ENCODE results near the gene TMEM255B.

TMEM255B gene

GRCh38 chr13:113769881-113770280 lies 10.9 kb downstream of the TMEM255B start:
- H3K23ac ChIP-seq (ENCODE audit: low read length in 2 of 2): no peak overlapping the region
- 85% methylated on average over 13 of the region's 13 CpGs for WGBS
- H3K9ac ChIP-seq (ENCODE audit: low read length): no peak overlapping the region
- H2BK5ac ChIP-seq (ENCODE audit: low read depth, low read length, poor library complexity, severe bottlenecking): no peak overlapping the region
- H3K4me3 ChIP-seq (ENCODE audit: insufficient read depth in 1 of 2, low read depth in 1 of 2, low read length in 2 of 2): no peak overlapping the region
- H2BK12ac ChIP-seq (ENCODE audit: low read length in 2 of 2): no peak overlapping the region
- no peak overlapping the region for H3K4ac ChIP-seq (ENCODE audit: low read depth in 1 of 2, low read length in 2 of 2)
- no peak overlapping the region for H2BK120ac ChIP-seq (ENCODE audit: low read depth, low read length)
- no peak overlapping the region for H3K4me2 ChIP-seq (ENCODE audit: low read length, poor library complexity, severe bottlenecking)
- no peak overlapping the region for H4K91ac ChIP-seq (ENCODE audit: low read length)
- no peak overlapping the region for H2AFZ ChIP-seq (ENCODE audit: low read depth, low read length)
- H2AK5ac ChIP-seq (ENCODE audit: low read length, severe bottlenecking): no peak overlapping the region
- peaks cover 10% of the 10 kb centered on the region for H3K9me3 ChIP-seq (ENCODE audit: control insufficient read depth, low read length)
- H3K27me3 ChIP-seq (ENCODE audit: control insufficient read depth in 1 of 2, insufficient read depth in 1 of 2, low read length in 2 of 2): no peaks in the 10 kb centered on the region
- H3K18ac ChIP-seq (ENCODE audit: low read depth in 1 of 2, low read length in 2 of 2): no peak overlapping the region
- no peak overlapping the region for H3K27ac ChIP-seq (ENCODE audit: low read length, poor library complexity, severe bottlenecking)
- peaks cover 8 to 10% of the 10 kb centered on the region in 2 experiments for H3K36me3 ChIP-seq (ENCODE audit: control insufficient read depth in 1 of 2, insufficient read depth in 2 of 2, low read depth in 1 of 2, low read length in 2 of 2)
- no peak overlapping the region for H3K14ac ChIP-seq (ENCODE audit: low read length in 2 of 2)
- peaks cover 17% of the 10 kb centered on the region for H3K4me1 ChIP-seq (ENCODE audit: control insufficient read depth, insufficient read depth, low read depth, low read length)
- no peaks in the 10 kb centered on the region for H3K79me1 ChIP-seq (replicated peaks; ENCODE audit: low read length, poor library complexity, severe bottlenecking)
- H4K8ac ChIP-seq (ENCODE audit: low read length): no peak overlapping the region
- DNase-seq: no peak
- no peak overlapping the region for H2BK15ac ChIP-seq (ENCODE audit: low read depth, poor library complexity, severe bottlenecking)

- Histone ChIP-seq H4K91ac (ENCODE audit: low read length) (no peak overlapping the region), H3K27me3 (ENCODE audit: control insufficient read depth in 1 of 2, insufficient read depth in 1 of 2, low read length in 2 of 2) (no peaks in the 10 kb centered on the region), H3K36me3 (ENCODE audit: control insufficient read depth in 1 of 2, insufficient read depth in 2 of 2, low read depth in 1 of 2, low read length in 2 of 2) (peaks cover 8 to 10% of the 10 kb centered on the region in 2 experiments), H3K79me1 (replicated peaks; ENCODE audit: low read length, poor library complexity, severe bottlenecking) (no peaks in the 10 kb centered on the region), H2BK120ac (ENCODE audit: low read depth, low read length) (no peak overlapping the region), H3K9ac (ENCODE audit: low read length) (no peak overlapping the region), H2BK12ac (ENCODE audit: low read length in 2 of 2) (no peak overlapping the region), H2AFZ (ENCODE audit: low read depth, low read length) (no peak overlapping the region), H2AK5ac (ENCODE audit: low read length, severe bottlenecking) (no peak overlapping the region), H3K4ac (ENCODE audit: low read depth in 1 of 2, low read length in 2 of 2) (no peak overlapping the region), H3K14ac (ENCODE audit: low read length in 2 of 2) (no peak overlapping the region), H2BK15ac (ENCODE audit: low read depth, poor library complexity, severe bottlenecking) (no peak overlapping the region), H3K9me3 (ENCODE audit: control insufficient read depth, low read length) (peaks cover 10% of the 10 kb centered on the region), H3K23ac (ENCODE audit: low read length in 2 of 2) (no peak overlapping the region), H3K18ac (ENCODE audit: low read depth in 1 of 2, low read length in 2 of 2) (no peak overlapping the region), H3K27ac (ENCODE audit: low read length, poor library complexity, severe bottlenecking) (no peak overlapping the region), H2BK5ac (ENCODE audit: low read depth, low read length, poor library complexity, severe bottlenecking) (no peak overlapping the region), H3K4me2 (ENCODE audit: low read length, poor library complexity, severe bottlenecking) (no peak overlapping the region), H4K8ac (ENCODE audit: low read length) (no peak overlapping the region), H3K4me1 (ENCODE audit: control insufficient read depth, insufficient read depth, low read depth, low read length) (peaks cover 18% of the 10 kb centered on the region), H3K4me3 (ENCODE audit: insufficient read depth in 1 of 2, low read depth in 1 of 2, low read length in 2 of 2) (no peak overlapping the region)
- DNase-seq: no peak
- WGBS: 87% methylated on average over 8 of the region's 8 CpGs
Observed at GRCh38 chr13:113770441-113770840, 11.4 kb downstream of the TMEM255B start.

- no peak overlapping the region for H3K23ac ChIP-seq (ENCODE audit: low read length in 2 of 2)
- H2BK15ac ChIP-seq (ENCODE audit: low read depth, poor library complexity, severe bottlenecking): no peak overlapping the region
- H4K91ac ChIP-seq (ENCODE audit: low read length): no peak overlapping the region
- peaks cover 8% of the 10 kb centered on the region in 2 experiments for H3K36me3 ChIP-seq (ENCODE audit: control insufficient read depth in 1 of 2, insufficient read depth in 2 of 2, low read depth in 1 of 2, low read length in 2 of 2)
- H3K27me3 ChIP-seq (ENCODE audit: control insufficient read depth in 1 of 2, insufficient read depth in 1 of 2, low read length in 2 of 2): no peaks in the 10 kb centered on the region
- H2AK5ac ChIP-seq (ENCODE audit: low read length, severe bottlenecking): no peak overlapping the region
- H3K9me3 ChIP-seq (ENCODE audit: control insufficient read depth, low read length): peaks cover 10% of the 10 kb centered on the region
- no peak for DNase-seq
- no peak overlapping the region for H3K18ac ChIP-seq (ENCODE audit: low read depth in 1 of 2, low read length in 2 of 2)
- no peak overlapping the region for H4K8ac ChIP-seq (ENCODE audit: low read length)
- H3K14ac ChIP-seq (ENCODE audit: low read length in 2 of 2): no peak overlapping the region
- no peak overlapping the region for H3K4ac ChIP-seq (ENCODE audit: low read depth in 1 of 2, low read length in 2 of 2)
- no peak overlapping the region for H3K9ac ChIP-seq (ENCODE audit: low read length)
- no peak overlapping the region for H2BK120ac ChIP-seq (ENCODE audit: low read depth, low read length)
- H3K27ac ChIP-seq (ENCODE audit: low read length, poor library complexity, severe bottlenecking): no peak overlapping the region
- H3K4me1 ChIP-seq (ENCODE audit: control insufficient read depth, insufficient read depth, low read depth, low read length): peaks cover 18% of the 10 kb centered on the region
- H3K79me1 ChIP-seq (replicated peaks; ENCODE audit: low read length, poor library complexity, severe bottlenecking): no peaks in the 10 kb centered on the region
- H3K4me3 ChIP-seq (ENCODE audit: insufficient read depth in 1 of 2, low read depth in 1 of 2, low read length in 2 of 2): no peak overlapping the region
- H2BK5ac ChIP-seq (ENCODE audit: low read depth, low read length, poor library complexity, severe bottlenecking): no peak overlapping the region
- no peak overlapping the region for H3K4me2 ChIP-seq (ENCODE audit: low read length, poor library complexity, severe bottlenecking)
- no peak overlapping the region for H2AFZ ChIP-seq (ENCODE audit: low read depth, low read length)
- H2BK12ac ChIP-seq (ENCODE audit: low read length in 2 of 2): no peak overlapping the region
- 89% methylated on average over 4 of the region's 5 CpGs for WGBS
Observed at GRCh38 chr13:113770937-113771336, 11.9 kb downstream of the TMEM255B start.

GRCh38 chr13:113771709-113772331 lies 12.8 kb downstream of the TMEM255B start:
- H4K91ac ChIP-seq (ENCODE audit: low read length): no peak overlapping the region
- no peak overlapping the region for H3K9ac ChIP-seq (ENCODE audit: low read length)
- H4K8ac ChIP-seq (ENCODE audit: low read length): no peak overlapping the region
- no peak overlapping the region for H2BK15ac ChIP-seq (ENCODE audit: low read depth, poor library complexity, severe bottlenecking)
- H3K9me3 ChIP-seq (ENCODE audit: control insufficient read depth, low read length): peaks cover 10% of the 10 kb centered on the region
- 41% methylated on average over 2 of the region's 4 CpGs for WGBS
- no peak overlapping the region for H3K27ac ChIP-seq (ENCODE audit: low read length, poor library complexity, severe bottlenecking)
- no peak overlapping the region for H2BK120ac ChIP-seq (ENCODE audit: low read depth, low read length)
- H3K36me3 ChIP-seq (ENCODE audit: control insufficient read depth in 1 of 2, insufficient read depth in 2 of 2, low read depth in 1 of 2, low read length in 2 of 2): peaks cover 5 to 8% of the 10 kb centered on the region in 2 experiments
- peak overlapping the region in 1 of 2 experiments; percentile 19 for H3K4me3 ChIP-seq (ENCODE audit: insufficient read depth in 1 of 2, low read depth in 1 of 2, low read length in 2 of 2)
- H3K23ac ChIP-seq (ENCODE audit: low read length in 2 of 2): no peak overlapping the region
- H3K79me1 ChIP-seq (replicated peaks; ENCODE audit: low read length, poor library complexity, severe bottlenecking): no peaks in the 10 kb centered on the region
- H3K14ac ChIP-seq (ENCODE audit: low read length in 2 of 2): no peak overlapping the region
- no peak overlapping the region for H2AFZ ChIP-seq (ENCODE audit: low read depth, low read length)
- H3K18ac ChIP-seq (ENCODE audit: low read depth in 1 of 2, low read length in 2 of 2): no peak overlapping the region
- no peak for DNase-seq
- peaks cover 18% of the 10 kb centered on the region for H3K4me1 ChIP-seq (ENCODE audit: control insufficient read depth, insufficient read depth, low read depth, low read length)
- H2BK5ac ChIP-seq (ENCODE audit: low read depth, low read length, poor library complexity, severe bottlenecking): no peak overlapping the region
- no peak overlapping the region for H3K4me2 ChIP-seq (ENCODE audit: low read length, poor library complexity, severe bottlenecking)
- no peak overlapping the region for H2BK12ac ChIP-seq (ENCODE audit: low read length in 2 of 2)
- H3K27me3 ChIP-seq (ENCODE audit: control insufficient read depth in 1 of 2, insufficient read depth in 1 of 2, low read length in 2 of 2): peaks cover 5 to 7% of the 10 kb centered on the region in 2 experiments
- no peak overlapping the region for H3K4ac ChIP-seq (ENCODE audit: low read depth in 1 of 2, low read length in 2 of 2)
- no peak overlapping the region for H2AK5ac ChIP-seq (ENCODE audit: low read length, severe bottlenecking)
